IMR-90 (cell line): Measurements from ENCODE around the gene OR10AD1. TPM values are rescaled to one million over a fixed set of nuclear protein-coding genes. Genes with fewer than 3 reads are reported as not detected.

Experiments used
- ATAC-seq: fragments of 200-7000 bp; cut with Tn5 transposase; 2 replicates; pipeline ENCODE4 v1.9.1; 2020; ENCODE audit warnings: low read depth, mild to moderate bottlenecking, moderate library complexity
- BruUV-seq: library from RNA; stranded (reverse); fragments of 400-500 nt; replicated peaks from 2 replicates; lab custom pipeline; 2021; lab: Mats Ljungman, UMichigan
- CTCF ChIA-PET: fragments of 300-600 bp; formaldehyde crosslinking; extraction: SDS; loops from one replicate; lab custom pipeline; 2021; ENCODE audit warnings: antibody characterized with exemption; lab: Yijun Ruan, JAX
- POLR2A ChIA-PET: fragments of 300-600 bp; sonication (Branson Sonifier 250); formaldehyde crosslinking; loops from one replicate; lab custom pipeline; 2022; ENCODE audit warnings: antibody characterized with exemption; ENCODE audit not compliant: unreplicated experiment; lab: Charles Lee
- DNase-seq: peaks from one replicate; pipeline ENCODE4 v3.0.0; 2013
- H2AFZ ChIP-seq: replicated peaks from 2 replicates; pipeline ENCODE3; 2013; ENCODE audit warnings: low read length, mild to moderate bottlenecking; ENCODE audit not compliant: poor library complexity
- H2AK5ac ChIP-seq: 2 replicates; pipeline ENCODE4 v1.6.1; 2013; ENCODE audit warnings: low read depth, low read length, inconsistent platforms
- H2AK9ac ChIP-seq: replicated peaks from 2 replicates; pipeline ENCODE3; 2013; ENCODE audit warnings: mild to moderate bottlenecking, low read depth, low read length, moderate library complexity; ENCODE audit not compliant: poor library complexity
- H2BK120ac ChIP-seq: 2 replicates; pipeline ENCODE4 v1.6.1; 2013; ENCODE audit warnings: low read depth, low read length, inconsistent platforms
- H2BK15ac ChIP-seq: 3 replicates; pipeline ENCODE4 v1.6.1; 2013; ENCODE audit warnings: low read depth, low read length, inconsistent platforms
- H2BK20ac ChIP-seq: 2 replicates; pipeline ENCODE4 v1.6.1; 2013; ENCODE audit warnings: low read depth, mild to moderate bottlenecking, inconsistent platforms, low read length, moderate library complexity
- H2BK5ac ChIP-seq: 2 replicates; pipeline ENCODE4 v1.6.1; 2013; ENCODE audit warnings: mild to moderate bottlenecking, low read depth, low read length, inconsistent platforms; ENCODE audit not compliant: poor library complexity, severe bottlenecking
- H3K14ac ChIP-seq: replicated peaks from 2 replicates; pipeline ENCODE4 v1.6.1; 2013; ENCODE audit warnings: low read depth, low read length, inconsistent platforms
- H3K18ac ChIP-seq: 2 replicates; pipeline ENCODE4 v1.6.1; 2013; ENCODE audit warnings: low read depth, low read length, control low read depth
- H3K23ac ChIP-seq: 2 replicates; pipeline ENCODE4 v1.6.1; 2013; ENCODE audit warnings: low read depth, low read length, inconsistent platforms
- H3K27ac ChIP-seq: 2 replicates; pipeline ENCODE4 v1.5.1; 2013; ENCODE audit warnings: mild to moderate bottlenecking, control low read depth, low read length; ENCODE audit not compliant: insufficient read depth
- H3K27me3 ChIP-seq: 2 replicates; pipeline ENCODE4 v1.6.1; 2013; ENCODE audit warnings: low read length; ENCODE audit not compliant: control insufficient read depth, insufficient read depth
- H3K36me3 ChIP-seq: 2 replicates; pipeline ENCODE4 v1.6.1; 2013; ENCODE audit warnings: low read length, mixed read lengths; ENCODE audit not compliant: control insufficient read depth, insufficient read depth
- H3K4ac ChIP-seq: 2 replicates; pipeline ENCODE4 v1.6.1; 2013; ENCODE audit warnings: low read depth, low read length, inconsistent platforms
- H3K4me1 ChIP-seq: 2 replicates; pipeline ENCODE4 v1.6.1; 2013; ENCODE audit warnings: low read length, mixed read lengths; ENCODE audit not compliant: control insufficient read depth, insufficient read depth
- H3K4me2 ChIP-seq: 2 replicates; pipeline ENCODE4 v1.6.1; 2013; ENCODE audit warnings: low read depth, mild to moderate bottlenecking, control low read depth, low read length, moderate library complexity
- H3K4me3 ChIP-seq: 2 replicates; pipeline ENCODE4 v1.5.1; 2013; ENCODE audit warnings: low read depth, mild to moderate bottlenecking, control low read depth, low read length, moderate library complexity; ENCODE audit not compliant: insufficient read depth
- H3K56ac ChIP-seq: 2 replicates; pipeline ENCODE4 v1.6.1; 2013; ENCODE audit warnings: low read length, inconsistent platforms; ENCODE audit not compliant: insufficient read depth; ENCODE audit errors: extremely low read depth
- H3K79me1 ChIP-seq, 2 experiments: 2 replicates each; pipeline ENCODE4 v1.6.1; 2013; ENCODE audit warnings: low read length in 2 of 2, inconsistent platforms in 1 of 2, low read depth in 1 of 2
- H3K9ac ChIP-seq: 2 replicates; pipeline ENCODE4 v1.6.1; 2013; ENCODE audit warnings: low read depth, low read length, control low read depth
- H3K9me1 ChIP-seq: 2 replicates; pipeline ENCODE4 v1.6.1; 2013; ENCODE audit warnings: low read length, inconsistent platforms; ENCODE audit not compliant: insufficient read depth
- H3K9me3 ChIP-seq: 2 replicates; pipeline ENCODE4 v1.6.1; 2013; ENCODE audit warnings: low read length; ENCODE audit not compliant: control insufficient read depth, insufficient read depth
- H4K20me1 ChIP-seq: 2 replicates; pipeline ENCODE4 v1.6.1; 2013; ENCODE audit warnings: low read length, inconsistent platforms; ENCODE audit not compliant: insufficient read depth
- H4K5ac ChIP-seq: 2 replicates; pipeline ENCODE4 v1.6.1; 2013; ENCODE audit warnings: mild to moderate bottlenecking, low read depth, low read length, control low read depth
- H4K8ac ChIP-seq, 2 experiments: 2 replicates each; pipeline ENCODE4 v1.6.1; 2013; ENCODE audit warnings: low read depth in 2 of 2, low read length in 2 of 2, control low read depth in 1 of 2, inconsistent platforms in 1 of 2
- H4K91ac ChIP-seq: 2 replicates; pipeline ENCODE4 v1.6.1; 2013; ENCODE audit warnings: low read depth, low read length, inconsistent platforms; ENCODE audit not compliant: insufficient read depth
- CTCF ChIP-seq: conservative IDR thresholded peaks from 2 replicates; pipeline ENCODE4 v1.5.1; 2012; ENCODE audit warnings: mild to moderate bottlenecking, low read depth, low read length, improper control_type of control experiment
- ELK1 ChIP-seq: fragments of 150-350 bp; IDR thresholded peaks from 2 replicates; pipeline ENCODE4 v1.6.1; 2016; ENCODE audit warnings: low read depth, mild to moderate bottlenecking, low read length, moderate library complexity, borderline replicate concordance
- MAZ ChIP-seq: IDR thresholded peaks from 2 replicates; pipeline ENCODE4 v1.6.1; 2012; ENCODE audit warnings: low read depth, mild to moderate bottlenecking, low read length, improper control_type of control experiment, moderate library complexity, borderline replicate concordance
- MXI1 ChIP-seq: IDR thresholded peaks from 2 replicates; pipeline ENCODE4 v1.6.1; 2012; ENCODE audit warnings: low read depth, mild to moderate bottlenecking, low read length, moderate library complexity, borderline replicate concordance
- NFE2L2 ChIP-seq: fragments of 150-350 bp; IDR thresholded peaks from 2 replicates; pipeline ENCODE4 v1.6.1; 2016; ENCODE audit warnings: low read depth, mild to moderate bottlenecking, low read length
- SMC3 ChIP-seq: fragments of 150-350 bp; IDR thresholded peaks from 2 replicates; pipeline ENCODE4 v1.6.1; 2016; ENCODE audit warnings: low read depth, mild to moderate bottlenecking, antibody characterized with exemption, low read length, moderate library complexity
- WGBS, 2 experiments: methylation state at CpG; one replicate each; pipeline versions ENCODE4 v1.1.5 to v1.1.7; 2013; ENCODE audit warnings: missing lambda C conversion rate in 2 of 2; ENCODE audit not compliant: insufficient read length in 1 of 2; ENCODE audit errors: extremely low coverage in 2 of 2; 5-methylcytosine and 5-hydroxymethylcytosine counted together
- dilution Hi-C: fragments of 300-500 bp; cut with HindIII; formaldehyde crosslinking; loops from one replicate; pipeline ENCODE4 v1.14.3; 2018; ENCODE audit warnings: low sequenced_read_pairs; ENCODE audit not compliant: unreplicated experiment
- in situ Hi-C: fragments of 300-500 bp; cut with MboI; formaldehyde crosslinking; loops from 3 replicates; pipeline ENCODE4 v1.14.3; 2019; ENCODE audit warnings: low sequenced_read_pairs, inconsistent platforms, mixed read lengths
- intact Hi-C: fragments of 100-400 bp; cut with micrococcal nuclease; formaldehyde crosslinking; loops from 2 replicates; pipeline ENCODE4 v1.10.0; 2022
- polyA plus RNA-seq, 3 experiments: library from polyadenylated mRNA; depleted of rRNA; stranded (reverse); fragments of >200 nt; gene quantifications; 2 replicates each; pipeline ENCODE4 v1.2.3, GENCODE V29; 2012; ENCODE audit warnings: low replicate concordance in 1 of 3
- total RNA-seq: library from RNA; depleted of rRNA; stranded (reverse); fragments of >200 nt; gene quantifications from 2 replicates; pipeline ENCODE4 v1.2.3, GENCODE V29; 2012

OR10AD1 gene
- total and polyA plus RNA-seq, 2 of the 4 experiments (the other 2 are of a cell fraction), result not detected

- peak; percentile 84 for TF ChIP-seq CTCF
Observed at GRCh38 chr12:48165089-48165981, 37.8 kb downstream of the OR10AD1 start (continued).

GRCh38 chr12:48164451-48164850 lies 38.6 kb downstream of the OR10AD1 start:
- Histone ChIP-seq H2BK120ac (no peak overlapping the region), H2AK5ac (no peak overlapping the region), H2BK5ac (no peak overlapping the region), H3K56ac (no peak overlapping the region), H3K4me3 (no peak overlapping the region), H3K4me2 (no peak overlapping the region), H2AK9ac (no peak overlapping the region), H3K14ac (no peak overlapping the region), H3K9me1 (no peaks in the 10 kb centered on the region), H4K8ac (no peak overlapping the region), H3K18ac (no peak overlapping the region), H3K27ac (no peak overlapping the region), H2AFZ (no peak overlapping the region), H3K36me3 (no peaks in the 10 kb centered on the region), H3K9ac (no peak overlapping the region), H3K23ac (no peak overlapping the region), H3K79me1 (no peaks in the 10 kb centered on the region), H2BK20ac (no peak overlapping the region), H3K27me3 (peaks cover 7% of the 10 kb centered on the region), H4K20me1 (no peaks in the 10 kb centered on the region), H4K5ac (no peak overlapping the region), H3K4ac (no peak overlapping the region), H3K9me3 (no peaks in the 10 kb centered on the region), H4K91ac (no peak overlapping the region), H2BK15ac (no peak overlapping the region), H3K4me1 (no peaks in the 10 kb centered on the region)
- WGBS, 2 experiments, result no CpG with 5 or more reads among the region's 2 CpGs
- in situ Hi-C loops, result no loop called here
- ATAC-seq (no peak), DNase-seq (no peak)
- intact Hi-C loops, result loop anchor here (2.0 to 10.0 kb wide), 2 partner anchors 202 to 450 kb away; partner anchors contain the start of gene TMEM106C
- CTCF ChIA-PET, result interaction anchor here (1.9 kb wide), 1 partner anchor 12 kb away, joined by 4 read pairs; no protein-coding TSS in a partner anchor
- dilution Hi-C loops, result no loop called here
- TF ChIP-seq ELK1, result no peak
- no peak for TF ChIP-seq NFE2L2
- TF ChIP-seq MAZ, result no peak
- TF ChIP-seq MXI1, result no peak
- no peak for TF ChIP-seq SMC3
- POLR2A ChIA-PET, result no interaction called here
- no TSS peak for BruUV-seq
